ENCODE results near the gene DOCK4. TPM values are rescaled to one million over a fixed set of nuclear protein-coding genes. Genes with fewer than 3 reads are reported as not detected.

The DOCK4 gene
- total RNA-seq, 1 experiment from 2014 or later, result 4.9 TPM

DNA sequence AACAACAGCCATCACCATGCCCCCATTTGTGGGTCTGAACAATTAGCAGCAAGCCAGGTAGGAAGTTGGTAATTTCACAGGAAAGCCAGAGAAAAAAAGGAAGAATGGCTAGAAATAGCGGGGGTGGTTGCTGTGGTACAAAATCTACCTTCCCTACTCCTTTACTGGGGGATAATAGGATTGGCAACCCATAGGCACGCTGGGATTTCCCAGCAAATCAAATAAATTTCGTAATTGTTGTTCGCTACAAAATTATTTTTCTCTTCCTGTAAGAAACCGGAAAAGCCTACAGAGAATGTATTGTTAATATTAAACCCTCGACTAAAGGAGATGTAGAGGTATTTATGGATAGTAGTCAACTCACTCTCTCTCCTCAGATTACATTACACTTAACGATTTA is 123.9 kb downstream of the DOCK4 start:
- H3K4me3 Mint-ChIP-seq, result no peak overlapping the region
- H4K8ac ChIP-seq (replicated peaks; ENCODE audit: insufficient read length, low read depth, low read length), result no peak overlapping the region

More for the DNA sequence above, 123.9 kb downstream of the DOCK4 start:
- H2AFZ ChIP-seq (ENCODE audit: low read length), result no peak overlapping the region
- TF ChIP-seq, protein P1, sequence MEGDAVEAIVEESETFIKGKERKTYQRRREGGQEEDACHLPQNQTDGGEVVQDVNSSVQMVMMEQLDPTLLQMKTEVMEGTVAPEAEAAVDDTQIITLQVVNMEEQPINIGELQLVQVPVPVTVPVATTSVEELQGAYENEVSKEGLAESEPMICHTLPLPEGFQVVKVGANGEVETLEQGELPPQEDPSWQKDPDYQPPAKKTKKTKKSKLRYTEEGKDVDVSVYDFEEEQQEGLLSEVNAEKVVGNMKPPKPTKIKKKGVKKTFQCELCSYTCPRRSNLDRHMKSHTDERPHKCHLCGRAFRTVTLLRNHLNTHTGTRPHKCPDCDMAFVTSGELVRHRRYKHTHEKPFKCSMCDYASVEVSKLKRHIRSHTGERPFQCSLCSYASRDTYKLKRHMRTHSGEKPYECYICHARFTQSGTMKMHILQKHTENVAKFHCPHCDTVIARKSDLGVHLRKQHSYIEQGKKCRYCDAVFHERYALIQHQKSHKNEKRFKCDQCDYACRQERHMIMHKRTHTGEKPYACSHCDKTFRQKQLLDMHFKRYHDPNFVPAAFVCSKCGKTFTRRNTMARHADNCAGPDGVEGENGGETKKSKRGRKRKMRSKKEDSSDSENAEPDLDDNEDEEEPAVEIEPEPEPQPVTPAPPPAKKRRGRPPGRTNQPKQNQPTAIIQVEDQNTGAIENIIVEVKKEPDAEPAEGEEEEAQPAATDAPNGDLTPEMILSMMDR (conservative IDR thresholded peaks at IDR 0.05), result no peak
- no CpG with 5 or more reads among the region's 7 CpGs for WGBS (ENCODE audit: extremely low coverage, insufficient read length, low lambda C conversion rate)
- Mint-ChIP-seq H3K9me3 (no peaks in the 10 kb centered on the region), H3K27ac (no peak overlapping the region), H3K27me3 (ENCODE audit: low read depth) (no peaks in the 10 kb centered on the region), H3K36me3 (ENCODE audit: insufficient read depth in 1 of 3, low read depth in 3 of 3) (no peaks in the 10 kb centered on the region), H3K4me1 (peaks cover 9 to 11% of the 10 kb centered on the region in 2 experiments; a peak in 3 of 4 replicates)
- H4K5ac ChIP-seq (ENCODE audit: insufficient read length, low read depth, low read length), result no peak overlapping the region
- H2BK120ac ChIP-seq (ENCODE audit: low read depth, low read length, poor library complexity, severe bottlenecking), result no peak overlapping the region
- H3K79me1 ChIP-seq (ENCODE audit: insufficient read depth, low read depth, low read length, poor library complexity, severe bottlenecking), result no peaks in the 10 kb centered on the region
- no peak overlapping the region for H3K14ac ChIP-seq (ENCODE audit: insufficient read depth, low read length)
- no peak overlapping the region for H2BK5ac ChIP-seq (ENCODE audit: insufficient read length, low read length)
- no peaks in the 10 kb centered on the region for H3K27me3 ChIP-seq (ENCODE audit: insufficient read depth, low read length)
- no peak overlapping the region for H2BK12ac ChIP-seq (ENCODE audit: insufficient read length, low read depth, low read length)
- H3K9me3 ChIP-seq (ENCODE audit: control insufficient read depth, low read depth, low read length), result no peaks in the 10 kb centered on the region
- no peak overlapping the region for H3K27ac ChIP-seq (ENCODE audit: insufficient read length, low read depth, low read length)
- no peak overlapping the region for H3K9ac ChIP-seq (ENCODE audit: extremely low read depth, insufficient read length, low read length)
- H3K4me2 ChIP-seq (ENCODE audit: insufficient read depth, insufficient read length, low read length), result no peak overlapping the region
- no peak overlapping the region for H3K56ac ChIP-seq (ENCODE audit: insufficient read length, low read depth, low read length)
- H4K20me1 ChIP-seq (ENCODE audit: control insufficient read depth, insufficient read depth, insufficient read length), result no peaks in the 10 kb centered on the region
- no peak overlapping the region for H3K23ac ChIP-seq (ENCODE audit: insufficient read length, low read depth, low read length)
- peaks cover 9% of the 10 kb centered on the region for H3K4me1 ChIP-seq (ENCODE audit: insufficient read depth, low read length)
- DNase-seq, result no peak
- no peak overlapping the region for H2BK20ac ChIP-seq (ENCODE audit: low read depth, low read length, poor library complexity, severe bottlenecking)
- H3T11ph ChIP-seq (ENCODE audit: low read length), result no peak overlapping the region
- H4K91ac ChIP-seq (ENCODE audit: insufficient read length, low read depth, low read length), result no peak overlapping the region
- H3K18ac ChIP-seq (ENCODE audit: insufficient read length, low read depth, low read length), result no peak overlapping the region
- H3K4ac ChIP-seq (ENCODE audit: low read depth, low read length), result no peak overlapping the region
- peaks cover 2% of the 10 kb centered on the region; the same call in 1 of the 2 replicates for H3K79me2 ChIP-seq (ENCODE audit: insufficient read depth, low read length)
- H2BK15ac ChIP-seq (ENCODE audit: low read depth, low read length), result no peak overlapping the region
- H3K23me2 ChIP-seq (ENCODE audit: insufficient read length, low read depth, low read length, poor library complexity, severe bottlenecking), result no peaks in the 10 kb centered on the region
- no peak overlapping the region for H2AK5ac ChIP-seq (ENCODE audit: insufficient read length, low read length)
